ENCODE results near the gene NGEF.

NGEF gene

DNA sequence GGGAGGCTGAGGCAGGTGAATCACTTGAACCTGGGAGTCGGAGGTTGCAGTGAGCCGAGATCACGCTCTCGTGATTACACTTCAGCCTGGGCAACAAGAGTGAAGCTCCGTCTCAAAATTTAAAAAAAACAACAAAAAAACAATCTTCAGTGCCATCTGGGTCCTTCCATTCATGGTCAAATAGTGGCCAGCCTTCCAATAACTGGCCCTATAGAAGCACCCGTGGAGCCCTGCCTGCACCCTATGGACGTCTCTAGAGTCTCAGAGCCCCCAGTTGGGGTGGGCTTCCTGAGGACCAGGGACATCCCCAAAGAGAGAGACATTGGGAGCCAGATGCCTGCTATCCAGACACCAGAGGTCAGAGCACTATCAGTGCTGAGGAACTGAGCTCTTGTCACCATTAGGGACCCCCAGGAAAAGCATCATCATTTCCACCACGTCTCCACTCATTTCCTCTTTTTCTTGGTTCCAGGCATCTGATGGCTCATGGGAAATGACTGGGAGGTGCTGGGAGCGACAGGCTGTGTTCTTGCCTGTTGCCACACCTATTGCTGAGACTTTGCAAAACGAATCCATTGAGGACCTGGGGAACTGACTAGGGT lies 28.8 kb upstream of the NGEF start:
- no peak for DNase-seq

GRCh38 chr2:233040571-233040970 lies 27.5 kb upstream of the NGEF start:
- no peak for DNase-seq

DNA sequence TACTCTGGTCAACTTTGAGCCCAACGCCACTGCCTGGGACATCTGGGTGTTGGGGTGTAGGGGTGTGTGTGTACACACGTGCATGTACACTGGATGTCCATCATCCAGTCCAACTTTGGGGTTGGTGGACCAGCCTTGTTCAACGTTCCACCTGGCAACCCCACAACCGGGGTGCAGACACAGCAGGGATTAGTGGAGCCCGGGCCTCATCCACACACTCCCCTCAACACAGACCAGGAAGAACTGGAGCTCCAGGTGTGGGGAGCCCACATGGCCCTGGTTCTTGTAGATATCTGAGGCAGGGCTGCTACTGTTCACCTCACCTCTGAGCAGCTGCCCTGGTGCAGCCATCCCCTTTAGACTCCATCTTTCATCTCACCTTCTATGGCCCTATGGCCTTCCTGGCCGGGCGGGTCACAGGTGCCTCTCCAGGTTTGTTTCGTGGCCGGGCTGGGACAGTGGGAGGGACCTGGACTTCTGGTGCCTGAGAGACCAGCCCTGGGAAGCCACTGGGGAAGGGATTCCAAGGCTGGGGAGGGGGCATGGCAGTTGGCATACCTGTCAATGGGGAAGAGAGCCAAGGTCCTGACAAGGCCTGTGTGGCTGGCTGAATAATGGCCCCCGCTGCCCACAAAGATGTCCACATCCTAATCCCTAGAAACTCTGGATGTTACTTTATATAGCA lies 26.9 kb upstream of the NGEF start:
- DNase-seq: no peak

DNA sequence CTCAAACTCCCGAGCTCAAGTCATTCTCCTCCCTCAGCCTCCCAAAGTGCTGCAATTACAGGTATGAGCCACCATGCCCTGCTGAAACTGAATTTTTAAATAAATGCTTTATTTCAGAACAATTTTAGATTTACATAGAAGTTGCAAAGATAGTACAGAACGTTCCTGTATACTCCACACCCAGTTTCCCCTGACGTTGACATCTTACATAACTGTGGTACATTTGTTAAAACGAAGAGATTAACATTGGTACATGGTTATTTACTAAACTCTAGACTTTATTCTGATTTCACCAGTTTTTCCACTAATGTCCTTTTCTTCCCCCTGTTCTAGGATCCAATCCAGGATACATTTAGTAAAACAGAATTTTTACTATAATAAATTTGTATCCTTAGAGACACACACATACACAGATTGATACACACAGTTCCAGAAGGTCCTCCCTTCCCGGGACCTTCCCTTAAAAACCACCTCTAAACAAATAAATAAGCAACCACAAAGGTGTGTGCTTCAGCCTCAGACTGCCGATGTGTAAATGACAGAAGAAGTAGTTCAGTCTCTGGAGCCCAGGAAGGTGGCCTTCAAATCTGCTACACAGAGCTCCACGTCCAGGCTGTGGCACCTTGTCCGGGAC lies 26.3 kb upstream of the NGEF start:
- DNase-seq: no peak

GRCh38 chr2:233037078-233037477 lies 24.0 kb upstream of the NGEF start:
- no peak for DNase-seq

- no peak for DNase-seq
These were observed 23.2 kb upstream of the NGEF start for GRCh38 chr2:233036162-233036838.

- no peak for DNase-seq
These were observed 22.5 kb upstream of the NGEF start for GRCh38 chr2:233035426-233036161.

DNA sequence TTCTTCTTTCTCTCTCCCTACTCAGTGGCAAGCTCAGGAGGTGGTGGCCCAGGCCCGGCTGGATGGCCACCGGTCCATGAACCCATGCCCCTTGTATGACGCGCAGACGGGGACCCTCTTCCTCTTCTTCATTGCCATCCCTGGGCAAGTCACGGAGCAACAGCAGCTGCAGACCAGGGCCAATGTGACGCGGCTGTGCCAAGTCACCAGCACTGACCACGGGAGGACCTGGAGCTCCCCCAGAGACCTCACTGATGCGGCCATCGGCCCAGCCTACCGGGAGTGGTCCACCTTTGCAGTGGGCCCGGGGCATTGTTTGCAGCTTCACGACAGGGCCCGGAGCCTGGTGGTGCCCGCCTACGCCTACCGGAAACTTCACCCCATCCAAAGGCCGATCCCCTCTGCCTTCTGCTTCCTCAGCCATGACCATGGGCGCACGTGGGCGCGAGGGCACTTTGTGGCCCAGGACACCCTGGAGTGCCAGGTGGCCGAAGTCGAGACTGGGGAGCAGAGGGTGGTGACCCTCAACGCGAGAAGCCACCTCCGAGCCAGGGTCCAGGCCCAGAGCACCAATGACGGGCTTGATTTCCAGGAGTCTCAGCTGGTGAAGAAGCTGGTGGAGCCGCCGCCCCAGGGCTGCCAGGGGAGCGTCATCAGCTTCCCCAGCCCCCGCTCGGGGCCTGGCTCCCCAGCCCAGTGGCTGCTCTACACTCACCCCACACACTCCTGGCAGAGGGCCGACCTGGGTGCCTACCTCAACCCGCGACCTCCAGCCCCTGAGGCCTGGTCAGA lies 21.2 kb upstream of the NGEF start:
- no peak for DNase-seq

- no peak for DNase-seq
These were observed 20.6 kb upstream of the NGEF start for GRCh38 chr2:233033672-233034071.

DNA sequence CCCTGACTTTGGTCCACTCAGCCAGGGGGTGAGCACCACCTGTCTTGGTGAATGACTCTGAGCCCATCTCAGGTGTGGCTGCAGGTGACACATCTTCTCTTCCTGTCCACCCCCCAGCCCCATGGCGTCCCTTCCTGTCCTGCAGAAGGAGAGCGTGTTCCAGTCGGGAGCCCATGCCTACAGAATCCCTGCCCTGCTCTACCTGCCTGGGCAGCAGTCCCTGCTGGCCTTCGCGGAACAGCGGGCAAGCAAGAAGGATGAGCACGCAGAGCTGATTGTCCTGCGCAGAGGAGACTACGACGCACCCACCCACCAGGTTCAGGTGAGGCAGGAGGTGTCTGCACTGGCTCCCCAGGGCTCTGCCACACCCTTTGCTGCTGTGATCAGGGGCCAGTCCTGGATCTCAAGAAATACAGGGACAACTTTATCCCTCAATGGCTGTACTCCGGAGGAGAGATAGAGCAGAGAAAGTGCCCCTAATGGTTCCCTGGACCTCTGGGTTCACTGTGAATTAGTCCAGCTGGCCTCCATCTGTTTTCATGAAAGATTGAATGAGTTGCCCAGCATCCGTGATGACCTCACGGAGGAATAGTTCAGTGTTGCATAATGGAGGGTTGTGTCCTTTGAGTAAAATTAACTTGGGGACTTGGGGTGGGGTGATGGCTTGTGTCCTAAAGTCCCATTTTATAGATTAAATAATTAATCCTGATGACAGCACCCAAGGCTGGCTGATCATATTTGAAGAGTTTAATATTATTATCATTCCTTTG lies 19.7 kb upstream of the NGEF start, which contains the start of gene NEU2:
Gene NEU2 (plus strand): TSS at position 122 of the 770 bp plus-strand sequence. CDS start 0 bp downstream, at position 122.
- DNase-seq: no peak

- DNase-seq: no peak
These were observed 18.8 kb upstream of the NGEF start for GRCh38 chr2:233031556-233032500.

DNA sequence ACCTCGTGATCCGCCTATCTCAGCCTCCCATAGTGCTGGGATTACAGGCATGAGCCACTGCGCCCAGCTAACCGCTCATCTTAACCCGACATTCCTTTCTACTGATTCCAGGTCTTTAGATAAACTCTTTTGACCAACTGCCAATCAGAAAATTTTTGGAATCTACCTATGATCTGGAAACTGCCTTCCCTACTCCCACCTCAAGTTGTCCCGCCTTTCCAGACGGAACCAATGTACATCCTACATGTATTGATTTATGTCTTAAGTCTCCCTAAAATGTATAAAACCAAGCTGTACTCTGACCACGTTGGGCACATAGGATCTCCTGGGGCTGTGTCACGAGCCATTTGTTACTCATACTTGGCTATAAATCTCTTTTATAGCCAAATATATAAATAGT lies 16.3 kb upstream of the NGEF start:
- DNase-seq: no peak

DNA sequence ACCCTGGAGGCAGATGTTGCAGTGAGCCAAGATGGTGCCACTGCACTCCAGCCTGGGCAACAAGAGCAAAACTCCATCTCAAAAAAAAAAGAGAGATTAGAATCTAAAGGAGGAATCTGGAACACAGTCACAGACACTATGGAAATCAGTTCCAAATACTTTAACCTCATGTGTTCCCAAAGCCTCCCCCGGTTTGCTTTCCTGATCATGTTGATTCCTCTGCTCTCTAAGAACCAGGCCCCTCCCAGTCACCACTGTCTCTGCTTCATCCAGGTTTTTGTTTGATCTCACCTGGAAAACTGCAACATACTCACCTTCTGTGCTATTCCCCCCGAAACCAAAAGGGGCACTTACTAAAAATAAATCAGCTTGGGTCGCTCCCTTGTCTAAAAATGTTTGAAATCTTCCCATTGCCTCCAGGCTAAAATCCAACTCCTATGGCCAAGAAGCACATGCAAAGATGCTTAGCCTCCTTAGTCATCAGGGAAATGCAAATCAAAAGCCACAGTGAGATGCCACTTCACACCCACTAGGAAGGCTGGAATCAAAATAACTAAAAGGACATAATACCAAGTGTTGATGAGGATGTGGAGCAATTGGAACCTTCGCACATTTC lies 13.2 kb upstream of the NGEF start:
- DNase-seq: no peak

DNA sequence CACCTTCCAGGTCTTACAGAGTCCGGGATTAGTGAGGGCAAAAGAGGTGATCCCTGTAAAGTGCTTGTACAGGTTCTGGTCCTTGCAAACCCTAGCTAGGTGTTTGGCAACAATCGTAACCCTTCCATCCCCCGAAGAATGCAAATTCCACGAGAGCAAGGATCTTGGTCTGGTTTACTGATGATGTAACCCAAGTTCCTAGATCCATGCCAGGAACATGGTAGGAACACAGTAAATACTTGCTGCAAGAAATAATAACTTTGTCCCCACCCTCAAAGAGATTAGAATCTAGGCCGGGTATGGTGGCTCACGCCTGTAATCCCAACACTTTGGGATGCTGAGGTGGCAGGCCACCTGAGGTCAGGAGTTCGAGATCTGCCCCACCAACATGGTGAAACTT lies 12.7 kb upstream of the NGEF start:
- DNase-seq: no peak

DNA sequence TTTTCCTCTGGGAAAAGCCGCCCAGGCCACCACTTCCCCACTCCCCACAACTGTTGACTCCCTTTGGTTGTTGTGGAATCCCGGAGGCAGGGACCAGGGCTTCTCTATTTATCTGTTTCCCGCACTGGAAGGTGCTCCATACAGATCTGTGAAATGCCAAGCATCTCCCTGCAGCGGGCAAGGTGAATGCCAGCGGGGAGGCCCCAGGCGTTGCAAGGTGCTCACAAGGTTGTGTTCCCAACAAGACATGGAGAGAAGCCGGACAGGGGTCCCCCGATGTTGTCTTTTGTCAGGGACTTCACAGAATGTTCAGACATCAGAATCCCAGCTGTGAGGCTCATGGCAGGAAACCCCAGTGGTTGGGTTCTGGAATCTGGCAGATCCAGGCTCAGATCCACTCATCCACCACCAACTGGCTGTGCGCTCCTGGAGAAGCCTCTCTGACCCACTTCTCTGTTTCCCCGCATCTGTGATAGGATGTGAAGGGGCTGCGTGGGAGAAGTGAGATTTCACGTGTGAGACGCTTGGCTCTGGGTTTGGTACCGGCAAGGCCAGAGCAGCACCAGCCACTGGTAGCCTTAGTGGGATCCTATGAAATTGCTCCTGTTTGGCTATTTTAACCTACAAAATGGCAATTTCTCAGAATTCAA lies 10.8 kb upstream of the NGEF start:
- no peak for DNase-seq

DNA sequence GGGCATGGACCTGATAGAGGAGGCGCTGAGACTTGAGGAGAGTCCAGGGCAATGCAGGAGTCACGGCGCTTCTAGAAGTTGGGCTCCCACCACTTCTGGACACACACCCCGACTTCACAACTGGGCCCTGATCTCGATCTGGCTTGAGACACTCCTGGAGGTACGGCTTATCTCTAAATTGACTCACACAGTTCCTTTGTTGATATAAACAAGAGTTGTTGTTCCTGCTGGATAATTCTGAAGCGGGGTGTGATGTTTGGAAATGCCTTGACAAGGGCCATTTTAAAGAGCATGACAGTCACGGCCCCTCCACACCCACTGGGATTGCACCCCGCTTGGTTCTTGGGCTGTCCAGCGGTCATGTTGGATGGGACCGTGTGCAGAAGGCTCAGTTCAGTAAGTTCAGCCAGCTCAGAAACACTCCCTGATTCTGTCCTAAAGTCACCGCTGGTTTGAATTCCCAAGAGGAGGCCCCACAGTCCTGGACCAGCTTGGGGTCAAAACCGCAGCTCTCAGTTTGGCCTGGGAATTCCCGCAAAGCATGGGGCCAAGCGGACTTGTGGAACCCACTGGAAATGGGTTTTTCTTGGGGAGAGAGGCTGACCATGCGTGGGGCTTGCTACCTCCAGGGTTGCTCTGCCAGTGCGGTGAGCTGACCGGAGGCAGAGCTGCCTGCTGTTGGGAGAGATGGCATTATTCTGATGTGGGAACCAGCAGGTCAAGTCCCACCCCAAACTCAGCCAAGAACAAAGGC lies 10.1 kb upstream of the NGEF start:
- DNase-seq: no peak

- DNase-seq: no peak
These were observed 9.5 kb upstream of the NGEF start for GRCh38 chr2:233022561-233022960.

- no peak for DNase-seq
These were observed 8.7 kb upstream of the NGEF start for GRCh38 chr2:233021771-233022170.

Measured in NCI-H1694 treated with DMSO at 0.1 percent for 48 hours (cell line).